ENCODE measurements around the gene ADAMTS6. TPM values are rescaled to one million over a fixed set of nuclear protein-coding genes. Genes with fewer than 3 reads are reported as not detected.

Gene ADAMTS6
- total RNA-seq, 1 donor from 2014 or later, result 21.5 TPM

DNA sequence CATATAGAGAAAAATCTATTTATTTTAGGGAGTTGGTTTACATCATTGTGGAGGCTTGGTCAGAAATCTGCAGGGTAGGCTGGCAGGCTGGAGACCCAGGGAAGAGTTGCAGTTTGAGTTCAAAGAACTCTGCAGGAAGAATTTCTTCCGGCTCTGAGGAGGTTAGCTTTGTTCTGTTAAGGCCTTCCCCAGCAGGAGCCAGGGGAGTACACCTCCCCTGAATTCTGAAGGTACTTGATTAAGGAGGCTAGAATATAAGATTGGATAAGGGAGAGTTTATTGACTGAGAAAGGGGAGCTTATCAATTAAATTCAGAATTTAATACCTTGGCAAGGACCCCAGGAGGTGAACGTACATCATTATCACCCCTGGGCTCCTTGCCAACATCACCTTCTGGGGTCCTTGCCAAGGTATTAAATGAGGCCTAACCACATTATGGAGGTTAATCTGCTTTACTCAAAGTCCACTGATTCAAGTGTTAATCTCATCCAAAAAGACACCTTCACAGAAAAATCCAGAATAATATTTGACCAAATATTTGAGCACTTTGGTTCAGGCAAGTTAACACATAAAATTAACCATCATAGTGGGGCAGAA is 361.3 kb downstream of the ADAMTS6 start:
- Mint-ChIP-seq H3K4me1 (ENCODE audit: low read depth) (no peaks in the 10 kb centered on the region), H3K9me3 (ENCODE audit: low read depth) (peaks cover 11% of the 10 kb centered on the region), H3K27ac (ENCODE audit: unreplicated experiment) (no peak overlapping the region), H3K4me3 (ENCODE audit: unreplicated experiment) (no peak overlapping the region), H3K27me3 (ENCODE audit: low read depth) (no peaks in the 10 kb centered on the region), H3K36me3 (ENCODE audit: low read depth) (peaks cover 2% of the 10 kb centered on the region)
- TF ChIP-seq CTCF (IDR thresholded peaks at IDR 0.05), result no peak
- no peak for DNase-seq (ENCODE audit: low spot score)

GRCh38 chr5:65117525-65117924 is 364.2 kb downstream of the ADAMTS6 start:
- Mint-ChIP-seq H3K36me3 (ENCODE audit: low read depth) (peaks cover 2% of the 10 kb centered on the region), H3K27me3 (ENCODE audit: low read depth) (no peaks in the 10 kb centered on the region), H3K9me3 (ENCODE audit: low read depth) (peaks cover 11% of the 10 kb centered on the region), H3K27ac (ENCODE audit: unreplicated experiment) (no peak overlapping the region), H3K4me1 (ENCODE audit: low read depth) (no peaks in the 10 kb centered on the region), H3K4me3 (ENCODE audit: unreplicated experiment) (no peak overlapping the region)
- no peak for DNase-seq (ENCODE audit: low spot score)
- TF ChIP-seq CTCF (IDR thresholded peaks at IDR 0.05), result no peak

DNA sequence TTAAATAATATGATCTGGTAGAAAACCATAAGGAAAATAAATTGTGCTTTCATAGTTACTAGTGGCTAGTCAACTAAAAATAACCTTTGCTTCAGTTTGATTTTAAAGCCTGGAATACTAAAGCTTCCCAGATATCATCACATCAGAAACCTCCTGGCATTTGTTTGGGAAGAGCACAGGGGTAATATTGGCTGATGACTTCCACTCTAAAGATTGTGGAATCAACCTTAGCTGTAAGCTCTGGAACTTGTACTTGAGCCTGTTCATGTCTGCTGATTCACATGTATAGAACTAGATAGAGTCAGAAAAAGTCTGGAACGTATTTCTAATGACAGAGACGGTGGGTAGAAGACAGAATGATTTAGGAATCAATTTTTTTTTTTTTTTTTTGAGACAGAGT is 367.9 kb downstream of the ADAMTS6 start:
- Mint-ChIP-seq H3K27ac (ENCODE audit: unreplicated experiment) (no peak overlapping the region), H3K4me3 (ENCODE audit: unreplicated experiment) (no peak overlapping the region), H3K9me3 (ENCODE audit: low read depth) (peaks cover 11% of the 10 kb centered on the region), H3K4me1 (ENCODE audit: low read depth) (no peaks in the 10 kb centered on the region), H3K27me3 (ENCODE audit: low read depth) (no peaks in the 10 kb centered on the region), H3K36me3 (ENCODE audit: low read depth) (peaks cover 2% of the 10 kb centered on the region)
- no peak for DNase-seq (ENCODE audit: low spot score)
- TF ChIP-seq CTCF (IDR thresholded peaks at IDR 0.05), result no peak

DNA sequence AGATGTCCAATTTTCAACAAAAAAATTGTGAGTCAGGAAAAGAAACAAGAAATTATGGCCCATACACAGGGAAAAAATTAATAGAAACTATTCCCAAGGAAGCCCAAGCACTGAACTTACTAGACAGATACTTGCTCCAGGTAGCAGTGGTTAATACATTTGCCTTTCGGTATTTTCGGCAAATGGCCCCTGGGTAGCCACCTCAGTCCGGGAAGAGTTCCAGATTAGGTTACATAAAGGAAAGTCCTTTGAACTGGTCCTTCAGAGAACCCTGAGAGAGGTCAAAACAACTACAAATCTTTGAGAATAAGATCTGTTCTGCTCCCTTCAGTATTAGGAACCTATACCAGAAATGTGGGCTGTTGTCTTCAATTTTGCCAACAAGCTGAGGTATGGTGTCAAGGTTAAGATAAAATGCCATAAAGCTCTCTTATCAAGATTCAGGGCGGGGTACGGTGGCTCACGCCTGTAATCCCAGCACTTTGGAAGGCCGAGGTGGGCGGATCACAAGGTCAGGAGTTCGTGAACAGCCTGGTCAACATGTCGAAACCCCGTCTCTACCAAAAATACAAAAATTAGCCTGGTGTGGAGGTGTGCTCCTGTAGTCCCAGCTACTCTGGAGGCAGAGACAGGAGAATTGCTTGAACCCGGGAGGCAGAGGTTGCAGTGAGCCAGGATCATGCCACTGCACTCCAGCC is 369.6 kb downstream of the ADAMTS6 start:
- no peaks in the 10 kb centered on the region for H3K4me1 Mint-ChIP-seq (ENCODE audit: low read depth)

More for the DNA sequence above, 369.6 kb downstream of the ADAMTS6 start:
- Mint-ChIP-seq H3K27me3 (ENCODE audit: low read depth) (no peaks in the 10 kb centered on the region), H3K9me3 (ENCODE audit: low read depth) (peaks cover 2% of the 10 kb centered on the region), H3K27ac (ENCODE audit: unreplicated experiment) (no peak overlapping the region), H3K4me3 (ENCODE audit: unreplicated experiment) (no peak overlapping the region), H3K36me3 (ENCODE audit: low read depth) (no peaks in the 10 kb centered on the region)
- no peak for TF ChIP-seq CTCF (IDR thresholded peaks at IDR 0.05)
- no peak for DNase-seq (ENCODE audit: low spot score)
